Keratinocyte (primary cell): ENCODE measurements around the gene MYO16. TPM values are rescaled to one million over a fixed set of nuclear protein-coding genes. Genes with fewer than 3 reads are reported as not detected.

Source experiments
- DNase-seq: peaks from one replicate; pipeline ENCODE4 v3.0.0-alpha.2; 2011; ENCODE audit warnings: low read depth, missing footprints, low spot score
- FAIRE-seq: peaks from 2 replicates; lab custom pipeline; 2011; peaks lifted over from hg19 to GRCh38; lab: Jason Lieb, UNC
- H2AFZ ChIP-seq: 2 replicates; pipeline ENCODE4 v1.6.0; 2012; ENCODE audit warnings: low read length, control low read depth, inconsistent platforms; ENCODE audit not compliant: control insufficient read depth
- H3K27ac ChIP-seq: 2 replicates; pipeline ENCODE4 v1.5.1; 2011; ENCODE audit warnings: low read length; ENCODE audit not compliant: control insufficient read depth, insufficient read depth
- H3K27me3 ChIP-seq: 3 replicates; pipeline ENCODE4 v1.6.0; 2011; ENCODE audit warnings: low read length; ENCODE audit not compliant: control insufficient read depth, insufficient read depth; ENCODE audit errors: extremely low read depth
- H3K36me3 ChIP-seq, 2 experiments: 2 replicates in 1 of 2; 3 replicates in 1 of 2; pipeline ENCODE4 v1.5.1; 2011; ENCODE audit warnings: low read length in 2 of 2, mild to moderate bottlenecking in 1 of 2; ENCODE audit not compliant: control insufficient read depth in 2 of 2, insufficient read depth in 2 of 2; ENCODE audit errors: extremely low read depth in 1 of 2
- H3K4me1 ChIP-seq: 3 replicates; pipeline ENCODE4 v1.5.1; 2011; ENCODE audit warnings: low read length; ENCODE audit not compliant: control insufficient read depth, insufficient read depth; ENCODE audit errors: extremely low read depth
- H3K4me2 ChIP-seq: 3 replicates; pipeline ENCODE4 v1.6.0; 2011; ENCODE audit warnings: low read depth, low read length; ENCODE audit not compliant: control insufficient read depth, insufficient read depth; ENCODE audit errors: extremely low read depth
- H3K4me3 ChIP-seq, 3 experiments: fragments of 200-600 bp in 1 of 3; sonication (generic) in 1 of 3; 2 replicates in 2 of 3; 3 replicates in 1 of 3; pipeline ENCODE4 v1.5.1; 2011 to 2016; ENCODE audit warnings: low read length in 3 of 3, mild to moderate bottlenecking in 3 of 3, control low read depth in 2 of 3, inconsistent platforms in 1 of 3, low read depth in 1 of 3, mixed read lengths in 1 of 3, mixed run types in 1 of 3, moderate library complexity in 1 of 3; ENCODE audit not compliant: control insufficient read depth in 2 of 3, insufficient read depth in 2 of 3; ENCODE audit errors: extremely low read depth in 1 of 3
- H3K79me2 ChIP-seq: 2 replicates; pipeline ENCODE4 v1.6.0; 2012; ENCODE audit warnings: low read length; ENCODE audit not compliant: control insufficient read depth, insufficient read depth
- H3K9ac ChIP-seq: 3 replicates; pipeline ENCODE4 v1.6.0; 2011; ENCODE audit warnings: low read length; ENCODE audit not compliant: control insufficient read depth, insufficient read depth; ENCODE audit errors: extremely low read depth
- H3K9me1 ChIP-seq: 3 replicates; pipeline ENCODE4 v1.6.0; 2011; ENCODE audit warnings: low read length; ENCODE audit not compliant: control insufficient read depth, insufficient read depth; ENCODE audit errors: extremely low read depth
- H3K9me3 ChIP-seq: 2 replicates; pipeline ENCODE4 v1.5.1; 2012; ENCODE audit warnings: low read depth, low read length; ENCODE audit not compliant: control insufficient read depth
- H4K20me1 ChIP-seq: 3 replicates; pipeline ENCODE4 v1.6.0; 2011; ENCODE audit warnings: low read length; ENCODE audit not compliant: control insufficient read depth, insufficient read depth; ENCODE audit errors: extremely low read depth
- CTCF ChIP-seq, 3 experiments: IDR thresholded peaks in 1 of 3; conservative IDR thresholded peaks in 1 of 3; optimal IDR thresholded peaks in 1 of 3; 2 replicates in 2 of 3; 3 replicates in 1 of 3; pipeline versions ENCODE3 to v1.5.1; 2011; ENCODE audit warnings: low read length in 3 of 3, mild to moderate bottlenecking in 3 of 3, moderate library complexity in 2 of 3, control low read depth in 1 of 3, inconsistent platforms in 1 of 3; ENCODE audit not compliant: insufficient read depth in 2 of 3; ENCODE audit errors: extremely low read depth in 1 of 3
- EZH2 ChIP-seq: IDR thresholded peaks from one replicate; pipeline ENCODE4 v1.6.1; 2012; ENCODE audit warnings: inconsistent platforms, mild to moderate bottlenecking, low read length, moderate library complexity
- dilution Hi-C: fragments of 300-500 bp; cut with MboI; formaldehyde crosslinking; loops from one replicate; pipeline ENCODE4 v1.7.0; 2020; ENCODE audit warnings: low sequenced_read_pairs; ENCODE audit not compliant: extremely low pct_ligation_motif_present
- polyA plus RNA-seq, 5 experiments: library from polyadenylated mRNA; depleted of rRNA in 3 of 5; stranded (reverse) in 3 of 5; stranded (forward) in 1 of 5; unstranded in 1 of 5; fragments of >200 nt; gene quantifications; 1 replicate in 1 of 5; 2 replicates in 3 of 5; 3 replicates in 1 of 5; pipeline versions ENCODE4 v1.2.1 to v1.2.3, GENCODE V29; 2011 to 2012; ENCODE audit warnings: missing spikeins in 2 of 5, low read depth in 1 of 5, low replicate concordance in 1 of 5

MYO16 gene
- polyA plus RNA-seq, 1 donor (not counting 4 experiments of a cell fraction or from before 2014, with no cell fraction given), result 0.08 TPM

DNA sequence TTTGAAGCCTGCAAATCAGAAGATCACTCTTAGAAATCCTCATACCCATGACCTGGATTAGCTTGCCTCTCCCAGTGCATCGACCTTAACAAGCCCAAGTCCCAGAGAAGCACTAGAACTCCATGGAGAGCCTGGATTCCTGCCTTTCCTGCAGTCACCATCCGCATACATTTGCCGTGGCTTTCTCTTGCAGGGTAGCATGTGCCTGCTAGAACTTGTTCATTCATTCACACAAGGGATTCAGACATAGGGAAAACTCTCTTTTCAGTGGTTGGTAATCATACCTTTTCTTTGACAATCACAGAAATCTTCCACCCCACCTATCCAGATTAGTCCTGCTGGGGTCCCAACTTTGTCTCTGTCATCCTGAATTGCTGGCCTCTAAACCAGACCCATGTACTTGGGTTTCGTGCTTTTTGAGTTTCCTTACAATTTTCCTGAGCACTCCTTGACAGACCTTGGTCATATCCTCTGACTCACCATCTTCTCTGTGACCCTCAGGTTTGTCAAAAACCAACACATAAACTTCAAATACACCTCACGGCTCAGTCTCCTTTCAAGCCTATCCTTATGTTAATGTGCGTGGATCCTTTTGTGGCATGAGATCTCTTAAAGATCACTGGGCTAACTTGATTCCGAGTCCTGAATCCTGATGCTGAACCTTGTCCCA lies 355.0 kb downstream of the MYO16 start:
- no peak for DNase-seq
- peaks cover 19% of the 10 kb centered on the region for H3K4me1 ChIP-seq
- TF ChIP-seq EZH2, result no peak
- no peak for TF ChIP-seq CTCF (optimal IDR thresholded peaks at IDR 0.05 in 1 of 3, IDR thresholded peaks at IDR 0.05 in 1 of 3, conservative IDR thresholded peaks at IDR 0.05 in 1 of 3; ENCODE audit: extremely low read depth in 1 of 3, insufficient read depth in 2 of 3, low read length in 3 of 3)
- H3K4me2 ChIP-seq, result no peak overlapping the region
- H3K36me3 ChIP-seq, result no peaks in the 10 kb centered on the region
- H3K4me3 ChIP-seq, result no peak overlapping the region
- no peak overlapping the region for H3K27ac ChIP-seq
- H2AFZ ChIP-seq, result no peak overlapping the region
- no peaks in the 10 kb centered on the region for H3K9me1 ChIP-seq
- peak; percentile 46 for FAIRE-seq
- no peaks in the 10 kb centered on the region for H4K20me1 ChIP-seq
- no peaks in the 10 kb centered on the region for H3K27me3 ChIP-seq
- H3K79me2 ChIP-seq, result no peaks in the 10 kb centered on the region
- dilution Hi-C loops, result no loop called here
- H3K9me3 ChIP-seq, result no peaks in the 10 kb centered on the region
- no peak overlapping the region for H3K9ac ChIP-seq

- FAIRE-seq, result no peak
- no peak overlapping the region for H3K27ac ChIP-seq
- H2AFZ ChIP-seq, result no peak overlapping the region
These were observed 355.8 kb downstream of the MYO16 start for GRCh38 chr13:108985166-108985565.

More at GRCh38 chr13:108985166-108985565, 355.8 kb downstream of the MYO16 start:
- no peaks in the 10 kb centered on the region for H3K9me1 ChIP-seq
- no peak overlapping the region for H3K9ac ChIP-seq
- H3K4me3 ChIP-seq, result no peak overlapping the region
- DNase-seq, result no peak
- H3K27me3 ChIP-seq, result no peaks in the 10 kb centered on the region
- peaks cover 19% of the 10 kb centered on the region for H3K4me1 ChIP-seq
- TF ChIP-seq EZH2, result no peak
- no peak for TF ChIP-seq CTCF (optimal IDR thresholded peaks at IDR 0.05 in 1 of 3, IDR thresholded peaks at IDR 0.05 in 1 of 3, conservative IDR thresholded peaks at IDR 0.05 in 1 of 3; ENCODE audit: extremely low read depth in 1 of 3, insufficient read depth in 2 of 3, low read length in 3 of 3)
- H3K9me3 ChIP-seq, result no peaks in the 10 kb centered on the region
- dilution Hi-C loops, result no loop called here
- H4K20me1 ChIP-seq, result no peaks in the 10 kb centered on the region
- no peak overlapping the region for H3K4me2 ChIP-seq
- H3K79me2 ChIP-seq, result no peaks in the 10 kb centered on the region
- H3K36me3 ChIP-seq, result no peaks in the 10 kb centered on the region
